ENCODE data around the gene SRI.

GRCh38 chr7:88216276-88216675 is 3.6 kb downstream of the SRI start:
- TF ChIP-seq GATA3 (IDR thresholded peaks at IDR 0.05; ENCODE audit: low read depth, low read length) (no peak), GATA2 (IDR thresholded peaks at IDR 0.05; ENCODE audit: low read depth, low read length) (no peak)
